EH (cell line): Measurements from ENCODE around the gene CERT1.
"Not testable (repeated sequence)": the region's sequence is repeated elsewhere in the genome, so short reads cannot be mapped to it uniquely, and the experiment has no call there.

Source experiments
- DNase-seq: peaks from one replicate; pipeline ENCODE4 v3.0.0-alpha.2; 2015; ENCODE audit warnings: low read depth

The CERT1 gene

GRCh38 chr5:75342836-75343235 is 168.6 kb downstream of the CERT1 start:
- DNase-seq, result peak; percentile 28

DNA sequence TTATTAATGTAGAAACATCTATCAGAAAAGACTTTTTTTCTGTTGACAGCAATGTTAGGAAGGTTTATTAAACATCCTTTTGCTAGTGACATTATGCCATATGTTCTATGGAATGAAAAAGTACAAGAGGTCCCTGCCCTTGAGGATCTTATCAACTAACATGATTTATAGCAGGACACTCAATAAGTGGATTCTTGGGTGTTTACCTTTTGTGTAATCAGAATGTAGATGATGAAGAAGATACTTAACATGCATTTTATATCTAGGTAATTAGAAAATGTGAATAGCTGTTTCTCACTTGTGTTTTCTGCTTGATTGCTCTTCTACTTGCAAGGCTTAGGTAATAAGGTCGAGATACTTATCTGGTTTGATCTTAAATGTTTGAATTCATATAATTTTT is 169.5 kb downstream of the CERT1 start:
- no peak for DNase-seq

DNA sequence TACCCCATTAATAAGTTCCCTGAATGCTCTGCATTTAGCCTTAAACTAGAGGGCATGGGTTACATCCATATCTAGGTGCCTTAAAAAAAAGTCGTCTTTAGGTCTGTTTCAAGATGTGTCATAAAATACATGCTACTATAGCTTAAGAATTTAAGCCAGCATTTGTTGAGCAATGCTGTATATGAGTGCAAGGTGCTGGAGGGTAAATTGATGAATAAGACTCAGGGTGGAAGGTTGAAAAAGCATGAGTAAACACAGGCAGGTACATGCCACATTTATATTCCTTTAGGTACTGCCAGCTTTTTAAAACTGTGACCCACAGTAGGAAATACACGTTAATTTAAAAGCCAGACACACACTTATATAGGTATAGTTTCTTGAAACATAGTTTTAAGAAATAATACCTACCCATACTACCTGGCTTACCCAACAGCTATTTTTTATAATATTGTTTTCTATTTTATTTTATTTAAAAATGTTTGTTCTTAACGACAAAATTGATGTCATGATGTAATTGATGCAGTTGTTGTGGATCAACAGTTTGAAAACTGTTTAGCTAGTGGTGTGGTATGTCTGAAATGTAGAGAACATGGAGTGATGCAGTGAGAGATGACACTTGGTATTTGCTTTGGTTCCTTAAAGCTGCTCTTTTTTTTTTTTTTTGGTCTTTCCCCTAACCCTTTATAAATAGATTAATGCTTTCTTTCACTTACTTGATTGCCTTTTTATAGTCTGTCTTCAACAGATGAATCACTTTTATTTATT is 170.5 kb downstream of the CERT1 start:
- peak; percentile 30 for DNase-seq

DNA sequence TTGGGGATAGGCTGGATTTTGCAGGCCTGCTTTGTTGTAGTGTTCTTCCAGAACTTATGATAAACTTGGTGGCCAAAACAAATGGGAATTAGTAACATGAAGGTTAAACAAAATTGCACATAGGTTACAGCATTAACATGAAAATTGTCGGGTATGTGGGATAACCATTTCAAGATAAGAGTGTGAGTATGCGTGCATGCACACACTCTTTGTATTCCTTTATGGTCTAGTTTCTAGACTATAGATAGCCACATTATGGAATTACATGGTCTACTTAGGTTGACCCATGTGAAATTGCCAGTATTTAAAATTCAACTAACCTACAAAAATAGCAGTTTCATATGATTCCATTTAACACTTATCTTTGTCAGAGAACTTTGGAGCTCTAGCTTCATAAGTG is 173.0 kb downstream of the CERT1 start:
- DNase-seq, result no peak

DNA sequence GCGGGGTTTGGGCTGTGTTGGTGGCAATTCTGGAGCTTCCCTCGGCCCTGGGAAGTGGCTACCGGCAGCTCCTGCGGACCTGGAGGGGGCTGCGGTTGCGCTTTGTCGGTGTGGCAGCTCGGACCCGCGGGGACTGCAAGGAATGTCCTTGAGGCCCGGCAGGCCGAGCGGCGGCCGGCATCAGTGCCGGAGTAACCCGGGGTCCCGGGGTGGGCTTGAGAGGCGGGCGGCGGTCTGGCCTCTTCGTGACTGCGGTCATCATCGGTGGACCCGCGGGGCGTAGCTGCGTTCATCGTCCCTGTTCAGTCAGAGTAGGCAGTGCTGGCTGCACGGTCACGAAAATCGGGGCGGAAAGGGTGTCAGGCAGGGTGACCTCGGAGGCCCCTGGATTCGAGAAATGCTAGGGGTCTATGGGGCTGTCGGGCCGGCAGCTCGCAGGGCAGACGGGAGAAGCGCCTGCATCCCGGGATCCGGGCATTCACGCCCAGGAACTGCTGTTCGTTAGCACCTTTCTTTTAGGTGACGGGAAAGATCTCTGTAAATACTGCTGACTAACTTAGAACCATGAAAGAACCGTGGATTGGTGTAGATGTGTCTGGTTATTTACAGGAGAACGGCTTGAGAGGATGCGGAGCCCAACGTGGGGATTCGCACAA is 173.9 kb downstream of the CERT1 start:
- DNase-seq, result peak; percentile 13

- peak; percentile 100 for DNase-seq
These were observed 174.7 kb downstream of the CERT1 start, which contains the start of gene HMGCR for GRCh38 chr5:75336615-75337336. Gene HMGCR (plus strand): TSS chr5:75337220. CDS start chr5:75342606, 5,386 bp downstream.

DNA sequence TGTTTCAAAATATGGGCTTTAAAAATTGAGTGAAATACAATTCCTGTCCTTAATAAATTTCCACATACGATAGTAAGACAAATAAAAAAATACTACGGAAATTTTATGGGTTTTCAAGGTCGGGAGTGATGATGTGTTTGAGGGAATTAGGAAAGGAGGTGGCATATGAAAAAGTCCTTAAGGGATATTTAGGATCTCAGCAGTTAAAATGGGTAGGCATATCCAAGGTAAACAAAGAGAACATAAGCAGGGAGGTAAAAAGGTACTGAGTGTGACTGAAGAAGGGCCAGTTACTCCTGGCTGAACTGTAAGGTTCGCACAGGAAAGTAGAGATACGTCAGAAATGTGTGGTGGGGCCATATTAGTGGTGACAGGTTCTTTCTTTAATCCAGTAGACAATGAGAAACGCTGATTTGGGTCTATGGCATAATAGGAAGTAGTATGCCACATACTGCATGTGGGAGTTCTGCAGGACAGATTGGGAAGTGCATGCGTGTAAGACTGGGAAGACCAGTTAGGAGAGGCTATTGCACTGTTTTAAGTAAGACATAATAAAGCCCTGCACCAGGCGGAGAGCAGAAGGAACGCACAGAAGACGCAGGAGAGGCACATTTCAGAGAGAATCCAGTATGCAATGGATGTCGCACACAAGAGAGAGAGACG is 175.3 kb downstream of the CERT1 start:
- DNase-seq, result peak; percentile 85

DNA sequence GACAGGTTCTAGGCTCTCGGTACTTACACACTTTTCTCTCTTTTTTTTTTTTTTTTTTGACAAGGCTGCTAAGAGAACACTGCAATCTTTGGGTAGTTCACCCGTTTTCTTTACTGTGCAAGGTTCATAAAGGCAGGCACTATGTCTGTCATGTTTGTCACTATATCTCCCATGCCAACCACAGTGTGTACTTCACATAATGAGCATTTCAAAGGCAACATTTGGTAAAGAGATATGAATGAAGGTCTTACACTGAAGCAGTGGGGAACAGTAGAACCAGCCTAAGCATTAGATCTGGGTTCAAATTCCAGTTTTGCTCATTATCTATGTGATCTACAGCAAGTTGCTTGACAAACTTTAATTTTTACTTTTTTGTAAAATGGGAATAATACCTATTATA is 175.9 kb downstream of the CERT1 start:
- no peak for DNase-seq

- not testable (repeated sequence) for DNase-seq
These were observed 177.0 kb downstream of the CERT1 start for GRCh38 chr5:75334413-75334812.

GRCh38 chr5:75333759-75334158 is 177.7 kb downstream of the CERT1 start:
- DNase-seq, result not testable (repeated sequence)

DNA sequence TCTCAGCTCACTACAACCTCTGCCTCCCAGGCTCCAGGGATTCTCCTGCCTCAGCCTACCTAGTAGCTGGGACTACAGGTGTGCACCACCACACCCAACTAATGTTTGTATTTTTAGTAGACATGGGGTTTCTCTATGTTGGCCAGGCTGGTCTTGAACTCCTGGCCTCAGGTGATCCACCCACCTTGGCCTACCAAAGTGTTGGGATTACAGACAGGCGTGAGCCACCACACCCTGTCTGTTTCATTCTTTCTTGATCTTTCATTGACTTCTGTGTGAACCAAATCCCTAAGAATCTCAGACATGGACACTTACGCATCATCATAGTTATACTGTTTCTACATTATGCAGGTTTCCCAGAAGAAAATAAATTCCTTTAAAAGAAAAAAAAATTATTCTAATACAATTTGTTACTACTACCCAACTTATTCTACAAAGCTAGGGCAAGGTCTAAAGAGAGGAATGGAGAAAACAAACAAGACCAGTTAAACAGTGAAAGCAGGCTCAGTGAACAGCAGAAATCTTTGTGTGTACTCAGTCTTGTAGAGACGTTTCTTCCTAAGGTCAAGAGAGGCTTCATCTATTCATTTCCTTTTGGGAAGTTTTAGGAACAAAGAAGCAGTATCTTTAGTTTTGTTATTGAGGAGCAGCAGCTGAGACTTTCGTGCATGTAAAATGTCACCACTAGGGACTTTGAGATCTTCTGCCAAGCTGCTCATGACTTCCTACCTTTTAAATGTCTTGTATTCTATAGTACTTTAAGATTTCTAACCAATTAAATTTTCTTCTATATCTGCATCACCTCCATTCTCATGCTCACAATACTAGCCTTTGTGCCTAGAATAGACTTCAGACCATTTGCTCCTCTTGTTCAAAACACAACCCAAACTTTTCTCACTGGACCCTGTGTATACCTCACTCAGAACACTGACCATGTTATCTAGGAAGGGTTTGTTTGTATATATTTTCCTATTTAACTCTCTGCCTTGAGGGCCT is 180.0 kb downstream of the CERT1 start:
- DNase-seq, result no peak

DNA sequence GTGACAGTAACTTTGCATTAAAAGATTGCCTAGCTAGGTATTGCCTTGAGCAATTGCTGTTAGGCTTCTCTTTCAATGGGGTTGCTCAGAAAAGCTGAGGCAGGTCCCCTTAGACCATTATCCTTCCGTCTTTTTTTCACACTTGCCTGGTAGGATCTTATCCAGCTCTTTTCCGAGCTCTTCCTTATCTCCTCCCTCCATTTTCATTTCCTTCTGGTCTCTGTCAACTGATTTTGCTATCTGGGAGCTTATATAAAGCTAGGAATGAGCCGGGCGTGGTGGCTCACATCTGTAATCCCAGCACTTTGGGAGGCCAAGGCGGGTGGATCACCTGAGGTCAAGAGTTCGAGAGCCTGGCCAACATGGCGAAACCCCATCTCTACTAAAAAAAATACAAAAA is 181.0 kb downstream of the CERT1 start:
- no peak for DNase-seq
